OCI-LY1 (cell line): ENCODE data around the gene ITIH2.
A peak's percentile ranks its signal among the peaks of the same experiment; 100 is the strongest.
"Not testable (repeated sequence)": the region's sequence is repeated elsewhere in the genome, so short reads cannot be mapped to it uniquely, and the experiment has no call there.

Experiments
- H2AFZ ChIP-seq: fragments of 200-600 bp; sonication (generic), shearing (Covaris generic); 2 replicates; pipeline ENCODE4 v1.6.0; 2014; ENCODE audit warnings: antibody characterized with exemption, mild to moderate bottlenecking, low read length
- H3F3A ChIP-seq: fragments of 200-600 bp; sonication (generic), shearing (Covaris generic); 2 replicates; pipeline ENCODE4 v1.6.0; 2014; ENCODE audit warnings: mild to moderate bottlenecking, antibody characterized with exemption, low read length, moderate library complexity; ENCODE audit not compliant: insufficient read depth
- H3K27ac ChIP-seq: fragments of 200-600 bp; sonication (generic); 2 replicates; pipeline ENCODE4 v1.5.1; 2014; ENCODE audit warnings: low read length, mixed run types, mild to moderate bottlenecking, low read depth; ENCODE audit not compliant: poor library complexity, severe bottlenecking
- H3K27me3 ChIP-seq: fragments of 200-600 bp; sonication (generic); 2 replicates; pipeline ENCODE4 v1.6.0; 2014; ENCODE audit warnings: antibody characterized with exemption, mild to moderate bottlenecking, low read length, moderate library complexity; ENCODE audit not compliant: insufficient read depth
- H3K36me3 ChIP-seq: fragments of 200-600 bp; sonication (generic); 2 replicates; pipeline ENCODE4 v1.6.1; 2014; ENCODE audit warnings: mild to moderate bottlenecking, antibody characterized with exemption, low read length, moderate library complexity, mixed read lengths; ENCODE audit not compliant: insufficient read depth
- H3K4me1 ChIP-seq: fragments of 200-600 bp; sonication (generic); 2 replicates; pipeline ENCODE4 v1.5.1; 2014; ENCODE audit warnings: mild to moderate bottlenecking, low read length, moderate library complexity; ENCODE audit not compliant: insufficient read depth, severe bottlenecking
- H3K4me2 ChIP-seq: fragments of 200-600 bp; sonication (generic), shearing (Covaris generic); 2 replicates; pipeline ENCODE4 v1.6.1; 2014; ENCODE audit warnings: low read length
- H3K4me3 ChIP-seq: fragments of 200-600 bp; sonication (generic); 2 replicates; pipeline ENCODE4 v1.5.1; 2014; ENCODE audit warnings: low read length, low read depth, mild to moderate bottlenecking, mixed read lengths; ENCODE audit not compliant: poor library complexity, severe bottlenecking
- H3K79me2 ChIP-seq: fragments of 200-600 bp; shearing (Covaris generic); 2 replicates; pipeline ENCODE4 v1.6.1; 2016; ENCODE audit warnings: mixed run types, low read length, mixed read lengths; ENCODE audit not compliant: insufficient read depth
- H3K9ac ChIP-seq: fragments of 200-600 bp; sonication (generic), shearing (Covaris generic); 2 replicates; pipeline ENCODE4 v1.6.1; 2014; ENCODE audit warnings: mild to moderate bottlenecking, low read length, mixed read lengths
- H3K9me2 ChIP-seq: fragments of 200-600 bp; sonication (generic), shearing (Covaris generic); 2 replicates; pipeline ENCODE4 v1.6.1; 2014; ENCODE audit warnings: low read depth, mild to moderate bottlenecking, low read length, mixed read lengths
- H3K9me3 ChIP-seq: fragments of 200-600 bp; shearing (Covaris generic); 2 replicates; pipeline ENCODE4 v1.6.1; 2014; ENCODE audit warnings: low read length, mixed read lengths
- H4K20me1 ChIP-seq: fragments of 200-600 bp; sonication (generic), shearing (Covaris generic); 2 replicates; pipeline ENCODE4 v1.6.0; 2016; ENCODE audit warnings: mild to moderate bottlenecking, low read length; ENCODE audit not compliant: insufficient read depth
- CTCF ChIP-seq: fragments of 200-600 bp; sonication (generic), shearing (Covaris generic); IDR thresholded peaks from 2 replicates; pipeline ENCODE4 v1.5.1; 2017; ENCODE audit warnings: mild to moderate bottlenecking, antibody characterized with exemption, low read length, moderate library complexity, mixed read lengths
- EZH2 ChIP-seq: fragments of 200-600 bp; sonication (generic), shearing (Covaris generic); IDR thresholded peaks from 2 replicates; pipeline ENCODE4 v1.8.0; 2017; ENCODE audit warnings: borderline replicate concordance, mixed run types, mild to moderate bottlenecking, antibody characterized with exemption, low read length, moderate library complexity, mixed read lengths

Gene ITIH2

GRCh38 chr10:7686351-7687171 is 16.6 kb upstream of the ITIH2 start:
- no peaks in the 10 kb centered on the region for H3K4me1 ChIP-seq
- no peak overlapping the region for H3K4me3 ChIP-seq
- H3K79me2 ChIP-seq: no peaks in the 10 kb centered on the region
- no peak overlapping the region for H2AFZ ChIP-seq
- H3F3A ChIP-seq: no peaks in the 10 kb centered on the region
- H3K4me2 ChIP-seq: no peak overlapping the region
- no peaks in the 10 kb centered on the region for H3K9me2 ChIP-seq
- no peaks in the 10 kb centered on the region for H3K36me3 ChIP-seq
- no peak for TF ChIP-seq CTCF
- H3K9me3 ChIP-seq: no peaks in the 10 kb centered on the region
- no peak overlapping the region for H3K9ac ChIP-seq
- H4K20me1 ChIP-seq: no peaks in the 10 kb centered on the region
- H3K27me3 ChIP-seq: no peaks in the 10 kb centered on the region
- no peak overlapping the region for H3K27ac ChIP-seq

- H3K4me3 ChIP-seq: no peak overlapping the region
- no peaks in the 10 kb centered on the region for H3K27me3 ChIP-seq
- TF ChIP-seq CTCF (peak; percentile 93), EZH2 (no peak)
- H3K4me2 ChIP-seq: no peak overlapping the region
- no peaks in the 10 kb centered on the region for H3F3A ChIP-seq
- H4K20me1 ChIP-seq: no peaks in the 10 kb centered on the region
- no peaks in the 10 kb centered on the region for H3K79me2 ChIP-seq
- no peak overlapping the region for H2AFZ ChIP-seq
- H3K9ac ChIP-seq: no peak overlapping the region
- no peaks in the 10 kb centered on the region for H3K4me1 ChIP-seq
- no peaks in the 10 kb centered on the region for H3K36me3 ChIP-seq
- no peaks in the 10 kb centered on the region for H3K9me2 ChIP-seq
- no peak overlapping the region for H3K27ac ChIP-seq
- no peaks in the 10 kb centered on the region for H3K9me3 ChIP-seq
Observed at GRCh38 chr10:7687228-7687907, 15.7 kb upstream of the ITIH2 start.

GRCh38 chr10:7689591-7689990 is 13.5 kb upstream of the ITIH2 start:
- Histone ChIP-seq H3K79me2 (no peaks in the 10 kb centered on the region), H2AFZ (no peak overlapping the region), H3K4me1 (no peaks in the 10 kb centered on the region), H3K27ac (no peak overlapping the region), H3F3A (no peaks in the 10 kb centered on the region), H3K9me2 (no peaks in the 10 kb centered on the region), H3K9me3 (no peaks in the 10 kb centered on the region), H4K20me1 (no peaks in the 10 kb centered on the region), H3K27me3 (no peaks in the 10 kb centered on the region), H3K9ac (no peak overlapping the region), H3K4me2 (no peak overlapping the region), H3K36me3 (no peaks in the 10 kb centered on the region), H3K4me3 (no peak overlapping the region)
- TF ChIP-seq EZH2: no peak
- TF ChIP-seq CTCF: no peak

GRCh38 chr10:7690885-7691597 is 12.1 kb upstream of the ITIH2 start:
- not testable (repeated sequence) for H3K9me2 ChIP-seq, H2AFZ ChIP-seq, H3K79me2 ChIP-seq, H3K36me3 ChIP-seq, H3K27ac ChIP-seq, H3K27me3 ChIP-seq, H3K9me3 ChIP-seq, H3F3A ChIP-seq, H3K4me3 ChIP-seq, H3K4me2 ChIP-seq, H4K20me1 ChIP-seq, H3K9ac ChIP-seq, H3K4me1 ChIP-seq

GRCh38 chr10:7692368-7692767 is 10.7 kb upstream of the ITIH2 start:
- H3K9me2 ChIP-seq, H3K9me3 ChIP-seq, H3K4me2 ChIP-seq, H3K79me2 ChIP-seq, H3K27ac ChIP-seq, H3K4me1 ChIP-seq, H3K9ac ChIP-seq, H3K36me3 ChIP-seq, H3K4me3 ChIP-seq, H3K27me3 ChIP-seq, H3F3A ChIP-seq, H4K20me1 ChIP-seq, H2AFZ ChIP-seq: not testable (repeated sequence)
